ENCODE data around the gene DGKI. TPM values are rescaled to one million over a fixed set of nuclear protein-coding genes. Genes with fewer than 3 reads are reported as not detected.

Gene DGKI
- total and polyA plus RNA-seq, 4 donors = 0.01 to 0.37 (median 0.31) TPM

DNA sequence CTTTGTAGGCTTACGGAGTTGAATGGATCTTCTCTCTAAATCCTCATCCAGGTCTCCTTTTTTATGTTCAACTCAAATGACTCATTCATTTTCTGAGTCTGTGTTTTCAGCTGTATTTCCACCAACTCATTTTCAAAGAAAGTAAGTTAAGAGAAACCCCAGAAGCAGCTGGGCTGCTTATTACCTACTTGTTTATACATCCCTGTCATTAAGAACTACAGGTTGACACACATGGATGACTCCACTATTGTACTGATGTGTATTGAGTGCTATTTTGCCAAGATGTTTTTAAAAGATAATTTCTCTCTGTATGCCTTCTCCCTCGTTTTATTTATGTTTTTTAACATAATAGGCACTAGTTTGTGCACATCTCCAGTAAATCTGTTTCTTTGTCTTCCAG is 41.9 kb downstream of the DGKI start (continued):
- TF ChIP-seq, protein P1, sequence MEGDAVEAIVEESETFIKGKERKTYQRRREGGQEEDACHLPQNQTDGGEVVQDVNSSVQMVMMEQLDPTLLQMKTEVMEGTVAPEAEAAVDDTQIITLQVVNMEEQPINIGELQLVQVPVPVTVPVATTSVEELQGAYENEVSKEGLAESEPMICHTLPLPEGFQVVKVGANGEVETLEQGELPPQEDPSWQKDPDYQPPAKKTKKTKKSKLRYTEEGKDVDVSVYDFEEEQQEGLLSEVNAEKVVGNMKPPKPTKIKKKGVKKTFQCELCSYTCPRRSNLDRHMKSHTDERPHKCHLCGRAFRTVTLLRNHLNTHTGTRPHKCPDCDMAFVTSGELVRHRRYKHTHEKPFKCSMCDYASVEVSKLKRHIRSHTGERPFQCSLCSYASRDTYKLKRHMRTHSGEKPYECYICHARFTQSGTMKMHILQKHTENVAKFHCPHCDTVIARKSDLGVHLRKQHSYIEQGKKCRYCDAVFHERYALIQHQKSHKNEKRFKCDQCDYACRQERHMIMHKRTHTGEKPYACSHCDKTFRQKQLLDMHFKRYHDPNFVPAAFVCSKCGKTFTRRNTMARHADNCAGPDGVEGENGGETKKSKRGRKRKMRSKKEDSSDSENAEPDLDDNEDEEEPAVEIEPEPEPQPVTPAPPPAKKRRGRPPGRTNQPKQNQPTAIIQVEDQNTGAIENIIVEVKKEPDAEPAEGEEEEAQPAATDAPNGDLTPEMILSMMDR (IDR thresholded peaks at IDR 0.05; ENCODE audit: low read depth, low read length, missing input control) = no peak
- TF ChIP-seq FOXA2 (IDR thresholded peaks at IDR 0.05) (no peak), FOXA1 (IDR thresholded peaks at IDR 0.05) (no peak), HNF4G (IDR thresholded peaks at IDR 0.05) (no peak), RAD21 (IDR thresholded peaks at IDR 0.05) (no peak), RXRA (IDR thresholded peaks at IDR 0.05) (no peak)
- TF ChIP-seq, protein P2, sequence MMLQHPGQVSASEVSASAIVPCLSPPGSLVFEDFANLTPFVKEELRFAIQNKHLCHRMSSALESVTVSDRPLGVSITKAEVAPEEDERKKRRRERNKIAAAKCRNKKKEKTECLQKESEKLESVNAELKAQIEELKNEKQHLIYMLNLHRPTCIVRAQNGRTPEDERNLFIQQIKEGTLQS (IDR thresholded peaks at IDR 0.05) = no peak

- TF ChIP-seq HNF4G (IDR thresholded peaks at IDR 0.05) = no peak
- no peak for TF ChIP-seq HNF4A (conservative IDR thresholded peaks at IDR 0.05)
- TF ChIP-seq, protein P1 (IDR thresholded peaks at IDR 0.05; ENCODE audit: low read depth, low read length, missing input control) = no peak
- TF ChIP-seq JUND (IDR thresholded peaks at IDR 0.05) = no peak
- TF ChIP-seq, protein P3, sequence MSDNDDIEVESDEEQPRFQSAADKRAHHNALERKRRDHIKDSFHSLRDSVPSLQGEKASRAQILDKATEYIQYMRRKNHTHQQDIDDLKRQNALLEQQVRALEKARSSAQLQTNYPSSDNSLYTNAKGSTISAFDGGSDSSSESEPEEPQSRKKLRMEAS (IDR thresholded peaks at IDR 0.05) = no peak
- TF ChIP-seq ZBTB33 (IDR thresholded peaks at IDR 0.05) = no peak
- no peak for TF ChIP-seq TAF1 (conservative IDR thresholded peaks at IDR 0.05)
- no peak for TF ChIP-seq RAD21 (IDR thresholded peaks at IDR 0.05)
- no peak for TF ChIP-seq NR2F2 (IDR thresholded peaks at IDR 0.05)
- TF ChIP-seq, protein P4, sequence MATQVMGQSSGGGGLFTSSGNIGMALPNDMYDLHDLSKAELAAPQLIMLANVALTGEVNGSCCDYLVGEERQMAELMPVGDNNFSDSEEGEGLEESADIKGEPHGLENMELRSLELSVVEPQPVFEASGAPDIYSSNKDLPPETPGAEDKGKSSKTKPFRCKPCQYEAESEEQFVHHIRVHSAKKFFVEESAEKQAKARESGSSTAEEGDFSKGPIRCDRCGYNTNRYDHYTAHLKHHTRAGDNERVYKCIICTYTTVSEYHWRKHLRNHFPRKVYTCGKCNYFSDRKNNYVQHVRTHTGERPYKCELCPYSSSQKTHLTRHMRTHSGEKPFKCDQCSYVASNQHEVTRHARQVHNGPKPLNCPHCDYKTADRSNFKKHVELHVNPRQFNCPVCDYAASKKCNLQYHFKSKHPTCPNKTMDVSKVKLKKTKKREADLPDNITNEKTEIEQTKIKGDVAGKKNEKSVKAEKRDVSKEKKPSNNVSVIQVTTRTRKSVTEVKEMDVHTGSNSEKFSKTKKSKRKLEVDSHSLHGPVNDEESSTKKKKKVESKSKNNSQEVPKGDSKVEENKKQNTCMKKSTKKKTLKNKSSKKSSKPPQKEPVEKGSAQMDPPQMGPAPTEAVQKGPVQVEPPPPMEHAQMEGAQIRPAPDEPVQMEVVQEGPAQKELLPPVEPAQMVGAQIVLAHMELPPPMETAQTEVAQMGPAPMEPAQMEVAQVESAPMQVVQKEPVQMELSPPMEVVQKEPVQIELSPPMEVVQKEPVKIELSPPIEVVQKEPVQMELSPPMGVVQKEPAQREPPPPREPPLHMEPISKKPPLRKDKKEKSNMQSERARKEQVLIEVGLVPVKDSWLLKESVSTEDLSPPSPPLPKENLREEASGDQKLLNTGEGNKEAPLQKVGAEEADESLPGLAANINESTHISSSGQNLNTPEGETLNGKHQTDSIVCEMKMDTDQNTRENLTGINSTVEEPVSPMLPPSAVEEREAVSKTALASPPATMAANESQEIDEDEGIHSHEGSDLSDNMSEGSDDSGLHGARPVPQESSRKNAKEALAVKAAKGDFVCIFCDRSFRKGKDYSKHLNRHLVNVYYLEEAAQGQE (IDR thresholded peaks at IDR 0.05) = no peak
- no peak for TF ChIP-seq EGR1 (IDR thresholded peaks at IDR 0.05; ENCODE audit: low read depth in 2 of 2)
- no peak for TF ChIP-seq GABPA (IDR thresholded peaks at IDR 0.05 in 1 of 2, conservative IDR thresholded peaks at IDR 0.05 in 1 of 2)
- no peak for TF ChIP-seq FOXA1 (IDR thresholded peaks at IDR 0.05)
- TF ChIP-seq, protein P2 (IDR thresholded peaks at IDR 0.05) = no peak
- no peak for TF ChIP-seq RXRA (IDR thresholded peaks at IDR 0.05)
- no peak for TF ChIP-seq FOXA2 (IDR thresholded peaks at IDR 0.05)
- TF ChIP-seq YY1 (IDR thresholded peaks at IDR 0.05) = no peak
- TF ChIP-seq SP1 (IDR thresholded peaks at IDR 0.05) = no peak
- Histone ChIP-seq H3K27ac (ENCODE audit: low read depth in 1 of 2, low read length in 2 of 2) (no peak overlapping the region), H3K4me3 (ENCODE audit: low read depth in 1 of 3, low read length in 3 of 3) (no peak overlapping the region), H3K27me3 (ENCODE audit: control insufficient read depth in 4 of 4, insufficient read depth in 4 of 4, low read length in 3 of 4) (no peaks in the 10 kb centered on the region), H3K4me1 (ENCODE audit: control insufficient read depth in 4 of 4, insufficient read depth in 4 of 4, low read length in 3 of 4) (no peaks in the 10 kb centered on the region), H3K9ac (ENCODE audit: low read depth in 1 of 2, low read length in 2 of 2) (no peak overlapping the region), H3K9me3 (ENCODE audit: control insufficient read depth in 4 of 4, low read length in 3 of 4) (no peaks in the 10 kb centered on the region), H3K36me3 (ENCODE audit: control insufficient read depth in 4 of 4, insufficient read depth in 3 of 4, low read depth in 1 of 4, low read length in 3 of 4) (no peaks in the 10 kb centered on the region)
- DNase-seq (ENCODE audit: low spot score) = no peak
- 84% methylated on average over 1 of the region's 1 CpG for WGBS
These were observed 45.3 kb downstream of the DGKI start for GRCh38 chr7:137801491-137801890.
